ENCODE data around the gene AGFG2. TPM values are rescaled to one million over a fixed set of nuclear protein-coding genes. Genes with fewer than 3 reads are reported as not detected.

AGFG2 gene
- total RNA-seq, 1 donor from 2014 or later = 22.9 TPM

DNA sequence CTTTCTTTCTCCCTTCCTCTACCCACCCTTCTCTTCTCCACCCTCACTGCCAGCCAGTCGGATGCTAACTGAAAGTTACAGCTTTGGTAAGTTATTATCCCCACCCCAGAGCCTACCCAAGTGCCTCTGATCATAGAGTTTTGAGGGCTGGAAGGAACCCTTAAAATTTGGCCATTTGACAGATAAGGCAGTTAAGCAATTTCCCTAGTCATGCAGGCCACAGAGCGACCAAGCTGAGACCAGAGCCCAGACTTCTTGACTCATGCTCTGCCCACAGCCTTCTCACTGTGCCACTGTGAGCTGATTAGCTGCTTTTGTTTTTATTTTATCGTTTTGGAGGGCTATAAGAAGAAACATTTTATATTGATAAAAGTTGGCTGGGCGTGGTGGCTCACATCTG, 17.5 kb downstream of the AGFG2 start:
- peaks cover 59% of the 10 kb centered on the region for H3K36me3 ChIP-seq
- TF ChIP-seq, protein P1, sequence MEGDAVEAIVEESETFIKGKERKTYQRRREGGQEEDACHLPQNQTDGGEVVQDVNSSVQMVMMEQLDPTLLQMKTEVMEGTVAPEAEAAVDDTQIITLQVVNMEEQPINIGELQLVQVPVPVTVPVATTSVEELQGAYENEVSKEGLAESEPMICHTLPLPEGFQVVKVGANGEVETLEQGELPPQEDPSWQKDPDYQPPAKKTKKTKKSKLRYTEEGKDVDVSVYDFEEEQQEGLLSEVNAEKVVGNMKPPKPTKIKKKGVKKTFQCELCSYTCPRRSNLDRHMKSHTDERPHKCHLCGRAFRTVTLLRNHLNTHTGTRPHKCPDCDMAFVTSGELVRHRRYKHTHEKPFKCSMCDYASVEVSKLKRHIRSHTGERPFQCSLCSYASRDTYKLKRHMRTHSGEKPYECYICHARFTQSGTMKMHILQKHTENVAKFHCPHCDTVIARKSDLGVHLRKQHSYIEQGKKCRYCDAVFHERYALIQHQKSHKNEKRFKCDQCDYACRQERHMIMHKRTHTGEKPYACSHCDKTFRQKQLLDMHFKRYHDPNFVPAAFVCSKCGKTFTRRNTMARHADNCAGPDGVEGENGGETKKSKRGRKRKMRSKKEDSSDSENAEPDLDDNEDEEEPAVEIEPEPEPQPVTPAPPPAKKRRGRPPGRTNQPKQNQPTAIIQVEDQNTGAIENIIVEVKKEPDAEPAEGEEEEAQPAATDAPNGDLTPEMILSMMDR (IDR thresholded peaks at IDR 0.05) = no peak
- intact Hi-C loops (cut with DNase I) = no loop called here
- ATAC-seq (peak; percentile 36 to 71), DNase-seq (no peak)
- H3K27me3 ChIP-seq (ENCODE audit: low read depth) = no peaks in the 10 kb centered on the region
- H3K9me3 ChIP-seq = no peaks in the 10 kb centered on the region
- H3K4me1 ChIP-seq = peaks cover 15% of the 10 kb centered on the region
- H3K4me3 ChIP-seq = no peak overlapping the region
- H3K27ac ChIP-seq = peak overlapping the region; percentile 33

DNA sequence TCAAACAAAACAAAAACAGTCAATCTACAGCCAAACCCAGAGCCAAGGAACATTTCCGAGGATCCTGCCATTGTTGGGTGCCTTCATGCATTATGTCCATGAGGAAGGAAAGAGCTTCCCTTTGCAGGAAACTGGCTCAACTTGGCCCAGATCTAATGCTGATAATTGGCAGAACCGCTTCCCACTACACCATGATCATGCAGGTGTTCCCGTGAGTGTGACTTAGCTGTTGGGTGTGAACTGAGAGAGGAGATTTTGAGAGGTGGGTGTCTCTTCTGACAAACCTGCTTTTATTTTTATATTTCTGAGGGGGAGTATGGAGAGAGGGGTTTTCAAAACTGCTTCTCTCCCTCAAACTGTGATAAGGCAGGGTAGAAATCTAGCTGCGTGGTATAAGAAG, 20.1 kb downstream of the AGFG2 start:
- H3K27me3 ChIP-seq (ENCODE audit: low read depth) = no peaks in the 10 kb centered on the region
- H3K4me3 ChIP-seq = no peak overlapping the region
- TF ChIP-seq, protein P1 (IDR thresholded peaks at IDR 0.05) = no peak
- ATAC-seq (no peak), DNase-seq (no peak)
- H3K36me3 ChIP-seq = peaks cover 49% of the 10 kb centered on the region
- no peaks in the 10 kb centered on the region for H3K9me3 ChIP-seq
- H3K4me1 ChIP-seq = peaks cover 19% of the 10 kb centered on the region
- intact Hi-C loops (cut with DNase I) = no loop called here
- H3K27ac ChIP-seq = no peak overlapping the region

DNA sequence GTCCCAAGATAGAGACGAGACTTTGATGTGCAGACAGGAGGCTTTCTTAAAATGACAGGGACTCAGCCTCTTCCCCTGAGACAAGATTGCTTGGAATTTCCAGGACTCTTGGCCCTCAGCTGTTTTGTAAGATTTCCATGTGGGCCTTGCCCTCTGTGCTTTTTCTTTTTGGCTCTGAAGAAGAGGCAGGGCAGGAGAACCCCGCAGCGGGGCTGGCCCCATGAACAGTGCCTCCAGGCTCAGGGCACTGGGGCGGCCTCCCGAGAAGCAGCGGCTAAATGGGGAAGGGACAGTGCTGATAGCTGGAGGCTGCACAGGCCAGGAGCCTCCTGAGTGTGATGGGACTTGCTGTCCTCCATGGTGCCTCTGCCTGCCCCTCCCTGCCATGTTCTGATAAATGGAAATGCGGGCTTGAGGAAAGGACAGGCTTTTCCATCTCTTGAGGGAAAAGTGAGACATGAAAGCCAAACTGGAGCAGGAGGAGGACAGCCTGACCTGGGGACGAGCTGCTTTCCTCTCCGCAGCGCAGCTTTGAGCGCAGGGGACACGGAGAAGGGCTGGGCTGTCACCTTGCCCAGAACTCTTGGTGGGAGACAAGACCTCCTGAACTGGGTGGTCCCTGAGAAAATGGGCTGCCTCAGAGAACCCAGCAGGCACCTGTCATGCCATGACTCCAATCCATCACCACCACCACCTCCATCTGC, 22.6 kb downstream of the AGFG2 start:
- Histone ChIP-seq H3K36me3 (peaks cover 46% of the 10 kb centered on the region), H3K4me1 (peaks cover 18% of the 10 kb centered on the region), H3K9me3 (no peaks in the 10 kb centered on the region), H3K4me3 (no peak overlapping the region), H3K27me3 (ENCODE audit: low read depth) (no peaks in the 10 kb centered on the region), H3K27ac (no peak overlapping the region)
- TF ChIP-seq, protein P1 (IDR thresholded peaks at IDR 0.05) = no peak
- DNase-seq (no peak), ATAC-seq (no peak)
- intact Hi-C loops (cut with DNase I) = loop anchor here (10.0 kb wide), 1 partner anchor 133 kb away; the partner anchor contains the start of gene GIGYF1

DNA sequence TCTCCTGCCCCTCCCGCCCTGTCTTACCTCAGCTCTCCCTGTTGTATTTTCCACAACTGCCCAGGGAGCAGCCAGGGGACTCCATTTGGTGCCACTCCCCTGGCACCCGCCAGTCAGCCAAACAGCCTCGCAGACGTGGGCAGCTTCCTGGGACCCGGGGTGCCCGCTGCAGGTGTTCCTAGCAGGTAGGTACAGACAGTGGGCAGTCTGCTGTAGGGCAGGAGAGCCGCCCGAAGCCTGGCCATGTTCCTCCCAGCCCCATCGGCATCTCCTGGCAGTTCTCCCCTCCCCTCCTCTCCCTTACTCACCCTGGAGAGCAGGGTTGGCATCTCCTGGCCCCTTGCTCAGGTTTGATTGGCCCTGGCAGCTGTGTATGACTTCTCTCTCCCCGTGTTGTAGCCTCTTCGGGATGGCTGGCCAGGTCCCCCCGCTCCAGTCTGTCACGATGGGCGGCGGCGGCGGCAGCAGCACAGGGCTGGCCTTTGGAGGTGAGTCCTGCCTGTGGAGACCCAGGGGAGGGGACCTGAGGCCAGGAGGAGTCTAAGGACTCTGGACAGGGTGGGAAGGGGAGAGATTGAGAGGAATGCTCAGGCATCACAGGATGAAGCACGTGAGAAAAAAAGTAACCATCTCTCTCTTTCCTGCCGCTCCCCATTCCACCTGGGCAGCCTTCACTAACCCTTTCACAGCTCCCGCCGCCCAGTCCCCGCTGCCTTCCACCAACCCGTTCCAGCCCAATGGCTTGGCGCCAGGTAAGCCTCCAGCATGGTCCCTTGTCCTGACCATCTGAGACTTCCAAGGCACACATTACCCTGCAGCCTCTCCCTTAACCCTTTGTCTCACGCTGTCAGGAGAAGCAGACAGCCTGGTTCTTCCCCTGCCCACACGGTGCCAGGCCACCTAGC, 23.4 kb downstream of the AGFG2 start:
- Histone ChIP-seq H3K4me3 (no peak overlapping the region), H3K36me3 (peaks cover 39% of the 10 kb centered on the region), H3K4me1 (peaks cover 14% of the 10 kb centered on the region), H3K9me3 (no peaks in the 10 kb centered on the region), H3K27me3 (ENCODE audit: low read depth) (no peaks in the 10 kb centered on the region), H3K27ac (no peak overlapping the region)
- TF ChIP-seq, protein P1 (IDR thresholded peaks at IDR 0.05) = no peak
- DNase-seq (no peak), ATAC-seq (no peak)
- intact Hi-C loops (cut with DNase I) = loop anchor here (10.0 kb wide), 1 partner anchor 132 kb away; the partner anchor contains the start of gene GIGYF1

DNA sequence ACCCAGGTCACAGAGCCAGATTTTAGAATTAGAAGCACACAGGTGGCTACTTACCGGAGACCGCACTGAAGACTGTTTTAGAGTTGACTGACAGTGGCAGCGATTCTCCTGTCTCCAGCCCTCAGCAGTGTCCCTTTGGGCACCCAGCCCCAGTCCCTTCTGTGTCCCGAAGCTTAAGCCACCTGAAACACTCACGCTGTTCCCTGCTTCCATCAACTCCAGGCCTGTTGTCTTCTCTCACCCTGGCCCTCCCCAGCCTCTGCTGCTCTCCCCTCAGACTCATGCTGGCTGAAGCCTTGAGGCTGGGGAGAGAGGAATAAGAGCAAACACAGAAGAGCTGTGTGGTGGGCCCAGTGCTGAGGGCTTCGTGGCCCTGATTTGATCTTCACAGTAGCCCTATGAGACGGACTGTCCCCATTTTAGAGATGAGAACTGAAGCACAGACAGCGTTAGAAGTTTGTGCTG, 24.1 kb downstream of the AGFG2 start:
- TF ChIP-seq, protein P1 (IDR thresholded peaks at IDR 0.05) = no peak
- Histone ChIP-seq H3K27ac (no peak overlapping the region), H3K4me3 (no peak overlapping the region), H3K36me3 (peaks cover 35% of the 10 kb centered on the region), H3K4me1 (peaks cover 14% of the 10 kb centered on the region), H3K27me3 (ENCODE audit: low read depth) (no peaks in the 10 kb centered on the region), H3K9me3 (no peaks in the 10 kb centered on the region)
- intact Hi-C loops (cut with DNase I) = loop anchor here (10.0 kb wide), 1 partner anchor 132 kb away; the partner anchor contains the start of gene GIGYF1
- ATAC-seq (no peak), DNase-seq (no peak)
